Neuronal stem cell (in vitro differentiated cells): ENCODE measurements around the gene FLYWCH1.

Experiments
- DNase-seq: peaks from one replicate; pipeline ENCODE4 v3.0.0-alpha.2; 2013; ENCODE audit warnings: low spot score
- H2AFZ ChIP-seq: one replicate; pipeline ENCODE4 v1.6.1; 2013; ENCODE audit warnings: mild to moderate bottlenecking, low read length, inconsistent platforms
- H2AK5ac ChIP-seq: 2 replicates; pipeline ENCODE4 v1.6.1; 2013; ENCODE audit warnings: low read depth, mild to moderate bottlenecking, inconsistent platforms, low read length, moderate library complexity, mixed read lengths
- H2BK120ac ChIP-seq: 2 replicates; pipeline ENCODE4 v1.6.1; 2013; ENCODE audit warnings: low read depth, mild to moderate bottlenecking, inconsistent platforms, low read length, moderate library complexity, mixed read lengths
- H2BK12ac ChIP-seq: one replicate; pipeline ENCODE4 v1.6.1; 2013; ENCODE audit warnings: low read length, inconsistent platforms
- H2BK15ac ChIP-seq: 2 replicates; pipeline ENCODE4 v1.6.1; 2013; ENCODE audit warnings: mild to moderate bottlenecking, low read length, inconsistent platforms, mixed read lengths
- H2BK5ac ChIP-seq: one replicate; pipeline ENCODE4 v1.6.1; 2013; ENCODE audit warnings: inconsistent platforms, mild to moderate bottlenecking, low read length, moderate library complexity
- H3K14ac ChIP-seq: one replicate; pipeline ENCODE4 v1.6.1; 2013; ENCODE audit warnings: low read length, inconsistent platforms
- H3K18ac ChIP-seq: 2 replicates; pipeline ENCODE4 v1.6.1; 2013; ENCODE audit warnings: low read length, inconsistent platforms
- H3K23ac ChIP-seq: 2 replicates; pipeline ENCODE4 v1.6.1; 2013; ENCODE audit warnings: low read depth, mild to moderate bottlenecking, mixed read lengths, low read length, inconsistent platforms; ENCODE audit not compliant: poor library complexity
- H3K27ac ChIP-seq: replicated peaks from 3 replicates; pipeline ENCODE4 v1.5.1; 2013; ENCODE audit warnings: low read length, inconsistent platforms
- H3K27me3 ChIP-seq, 3 experiments: 2 replicates each; pipeline ENCODE4 v1.6.1; 2013; ENCODE audit warnings: low read length in 3 of 3, mild to moderate bottlenecking in 2 of 3, inconsistent platforms in 1 of 3, low read depth in 1 of 3, mixed read lengths in 1 of 3, moderate library complexity in 1 of 3; ENCODE audit not compliant: control insufficient read depth in 3 of 3, insufficient read depth in 3 of 3
- H3K36me3 ChIP-seq, 2 donors: replicated peaks in 1 of 2; 2 replicates each; pipeline ENCODE4 v1.6.1; 2013; ENCODE audit warnings: low read length in 2 of 2; ENCODE audit not compliant: control insufficient read depth in 2 of 2, insufficient read depth in 2 of 2
- H3K4ac ChIP-seq: 2 replicates; pipeline ENCODE4 v1.6.1; 2013; ENCODE audit warnings: inconsistent platforms, mild to moderate bottlenecking, low read length, moderate library complexity
- H3K4me1 ChIP-seq, 2 donors: 1 replicate in 1 of 2; 2 replicates in 1 of 2; pipeline ENCODE4 v1.6.1; 2013; ENCODE audit warnings: low read length in 2 of 2, low read depth in 1 of 2; ENCODE audit not compliant: control insufficient read depth in 2 of 2, insufficient read depth in 1 of 2
- H3K4me2 ChIP-seq: one replicate; pipeline ENCODE4 v1.6.1; 2013; ENCODE audit warnings: mild to moderate bottlenecking, low read length, inconsistent platforms; ENCODE audit not compliant: insufficient read depth, poor library complexity, severe bottlenecking
- H3K4me3 ChIP-seq, 2 donors: 2 replicates each; pipeline ENCODE4 v1.5.1; 2013; ENCODE audit warnings: low read length in 2 of 2, mild to moderate bottlenecking in 2 of 2, inconsistent platforms in 1 of 2, moderate library complexity in 1 of 2
- H3K79me1 ChIP-seq: one replicate; pipeline ENCODE4 v1.6.1; 2013; ENCODE audit warnings: low read depth, mild to moderate bottlenecking, inconsistent platforms, low read length, moderate library complexity
- H3K9ac ChIP-seq: one replicate; pipeline ENCODE4 v1.6.1; 2013; ENCODE audit warnings: mild to moderate bottlenecking, low read depth, low read length, inconsistent platforms; ENCODE audit not compliant: poor library complexity
- H3K9me3 ChIP-seq, 2 donors: replicated peaks in 1 of 2; 2 replicates each; pipeline versions ENCODE3 to v1.6.1; 2013; ENCODE audit warnings: low read length in 2 of 2, mild to moderate bottlenecking in 2 of 2, inconsistent platforms in 1 of 2, low read depth in 1 of 2, mixed read lengths in 1 of 2, moderate library complexity in 1 of 2; ENCODE audit not compliant: control insufficient read depth in 2 of 2, insufficient read depth in 1 of 2
- H4K8ac ChIP-seq: one replicate; pipeline ENCODE4 v1.6.1; 2013; ENCODE audit warnings: low read depth, mild to moderate bottlenecking, inconsistent platforms, low read length, moderate library complexity
- H4K91ac ChIP-seq: one replicate; pipeline ENCODE4 v1.6.1; 2013; ENCODE audit warnings: low read length, low read depth, mild to moderate bottlenecking, inconsistent platforms; ENCODE audit not compliant: poor library complexity
- WGBS, 2 donors: extraction: QIAGEN DNeasy Blood & Tissue Kit; methylation state at CpG; one replicate each; pipeline ENCODE4 v1.1.7; 2013; ENCODE audit warnings: missing lambda C conversion rate in 2 of 2, mixed read lengths in 1 of 2; ENCODE audit not compliant: insufficient read length in 2 of 2, insufficient replicate concordance in 1 of 2; ENCODE audit errors: extremely low coverage in 2 of 2; 5-methylcytosine and 5-hydroxymethylcytosine counted together

FLYWCH1 gene

DNA sequence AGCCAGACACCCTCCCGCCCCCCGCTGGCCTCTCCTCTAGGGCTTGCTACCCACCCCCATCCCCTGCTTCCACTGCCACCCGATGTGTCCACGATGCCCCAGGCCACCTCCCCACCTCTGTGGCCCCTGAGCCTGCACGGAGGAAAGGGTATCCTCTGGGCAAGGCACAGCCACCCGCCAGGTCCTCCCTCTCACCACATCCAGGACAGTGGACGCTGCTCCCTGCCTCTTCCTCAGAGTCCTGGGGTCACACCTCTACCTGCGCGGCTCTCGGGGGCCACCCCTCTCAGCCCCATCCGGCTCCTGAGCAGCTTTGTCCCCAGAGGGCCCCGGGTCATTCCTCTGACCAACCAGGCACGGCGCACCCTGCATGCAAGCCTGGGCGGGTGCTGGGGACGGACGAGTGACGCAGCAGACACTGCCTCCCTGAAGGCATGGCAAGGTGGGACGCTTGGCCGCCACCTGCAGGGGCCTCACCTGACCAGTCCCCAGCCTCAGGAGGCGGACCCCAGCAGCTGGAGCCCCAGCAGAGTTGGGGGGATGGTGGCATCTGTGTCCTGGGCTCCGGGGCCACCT, 24.8 kb downstream of the FLYWCH1 start:
- Histone ChIP-seq H2BK120ac (no peak overlapping the region), H2BK5ac (no peak overlapping the region), H3K79me1 (no peaks in the 10 kb centered on the region), H2BK15ac (no peak overlapping the region), H3K4me1 (no peaks in the 10 kb centered on the region), H3K4ac (no peak overlapping the region), H2BK12ac (no peak overlapping the region), H3K9me3 (no peaks in the 10 kb centered on the region), H3K4me2 (no peak overlapping the region), H4K8ac (no peak overlapping the region), H3K18ac (no peak overlapping the region), H2AFZ (no peak overlapping the region), H3K36me3 (peaks cover 5 to 62% of the 10 kb centered on the region in 2 donors), H3K9ac (no peak overlapping the region), H3K27me3 (no peaks in the 10 kb centered on the region), H3K27ac (no peak overlapping the region), H2AK5ac (no peak overlapping the region), H4K91ac (no peak overlapping the region), H3K4me3 (no peak overlapping the region), H3K14ac (no peak overlapping the region), H3K23ac (peak overlapping the region; percentile 55)
- no peak for DNase-seq
- WGBS, 2 donors, result no CpG with 5 or more reads among the region's 22 CpGs

DNA sequence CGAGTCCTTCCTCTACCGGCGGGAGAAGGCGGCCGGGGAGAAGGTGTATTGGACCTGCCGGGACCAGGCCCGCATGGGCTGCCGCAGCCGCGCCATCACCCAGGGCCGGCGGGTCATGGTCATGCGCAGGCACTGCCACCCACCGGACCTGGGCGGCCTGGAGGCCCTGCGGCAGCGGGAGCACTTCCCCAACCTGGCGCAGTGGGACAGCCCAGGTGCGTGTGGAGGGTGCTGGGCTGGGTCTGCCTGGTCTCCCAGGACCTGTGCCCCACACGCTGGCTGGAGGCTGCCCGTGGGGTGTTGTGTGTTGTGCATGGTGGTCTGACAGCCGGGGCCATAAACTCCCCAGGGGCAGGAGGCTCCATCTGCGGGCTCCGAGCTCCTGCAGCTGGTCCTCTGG, 25.4 kb downstream of the FLYWCH1 start:
- H3K9me3 ChIP-seq, result no peaks in the 10 kb centered on the region
- no peak overlapping the region for H3K27ac ChIP-seq
- H2AFZ ChIP-seq, result no peak overlapping the region
- H2BK12ac ChIP-seq, result no peak overlapping the region
- no peak overlapping the region for H3K4me2 ChIP-seq
- no peaks in the 10 kb centered on the region for H3K27me3 ChIP-seq
- WGBS, 2 donors, result no CpG with 5 or more reads among the region's 24 CpGs
- no peak overlapping the region for H3K18ac ChIP-seq
- H3K79me1 ChIP-seq, result no peaks in the 10 kb centered on the region
- peak overlapping the region; percentile 21 for H3K9ac ChIP-seq
- H3K4me1 ChIP-seq, result no peaks in the 10 kb centered on the region
- no peak overlapping the region for H4K8ac ChIP-seq
- H2BK120ac ChIP-seq, result no peak overlapping the region
- no peak overlapping the region for H2BK15ac ChIP-seq
- no peak overlapping the region for H3K23ac ChIP-seq
- H2AK5ac ChIP-seq, result no peak overlapping the region
- H3K4ac ChIP-seq, result no peak overlapping the region
- no peak for DNase-seq
- no peak overlapping the region for H3K4me3 ChIP-seq
- H3K14ac ChIP-seq, result no peak overlapping the region
- no peak overlapping the region for H4K91ac ChIP-seq
- no peak overlapping the region for H2BK5ac ChIP-seq
- peaks cover 5 to 64% of the 10 kb centered on the region in 2 donors for H3K36me3 ChIP-seq

DNA sequence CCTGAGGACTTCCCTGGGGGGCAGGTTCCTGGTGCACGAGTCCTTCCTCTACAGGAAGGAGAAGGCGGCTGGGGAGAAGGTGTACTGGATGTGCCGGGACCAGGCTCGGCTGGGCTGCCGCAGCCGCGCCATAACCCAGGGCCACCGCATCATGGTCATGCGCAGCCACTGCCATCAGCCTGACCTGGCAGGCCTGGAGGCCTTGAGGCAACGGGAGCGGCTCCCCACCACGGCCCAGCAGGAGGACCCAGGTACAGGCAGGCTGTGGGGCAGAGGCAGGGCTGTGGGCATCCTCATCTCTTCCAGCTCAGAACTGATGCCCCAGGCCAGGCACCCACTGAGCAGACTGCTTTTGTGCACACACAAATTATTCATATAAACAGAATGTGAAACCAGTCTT, 26.5 kb downstream of the FLYWCH1 start:
- H3K4me2 ChIP-seq, result no peak overlapping the region
- H4K8ac ChIP-seq, result no peak overlapping the region
- no peak overlapping the region for H2BK120ac ChIP-seq
- H3K18ac ChIP-seq, result no peak overlapping the region
- no peak overlapping the region for H4K91ac ChIP-seq
- no peak for DNase-seq
- H2BK5ac ChIP-seq, result no peak overlapping the region
- H3K27me3 ChIP-seq, result no peaks in the 10 kb centered on the region
- no peak overlapping the region for H2AFZ ChIP-seq
- H3K4ac ChIP-seq, result no peak overlapping the region
- H3K23ac ChIP-seq, result no peak overlapping the region
- H2AK5ac ChIP-seq, result no peak overlapping the region
- H3K27ac ChIP-seq, result no peak overlapping the region
- no peaks in the 10 kb centered on the region for H3K4me1 ChIP-seq
- peak overlapping the region; percentile 38 for H3K14ac ChIP-seq
- no peak overlapping the region for H2BK12ac ChIP-seq
- no peak overlapping the region for H3K4me3 ChIP-seq
- H3K36me3 ChIP-seq, result peaks cover 5 to 66% of the 10 kb centered on the region in 2 donors
- no peak overlapping the region for H3K9ac ChIP-seq
- H3K9me3 ChIP-seq, result no peaks in the 10 kb centered on the region
- WGBS, 2 donors, result no CpG with 5 or more reads among the region's 12 CpGs
- H3K79me1 ChIP-seq, result no peaks in the 10 kb centered on the region
- H2BK15ac ChIP-seq, result no peak overlapping the region

DNA sequence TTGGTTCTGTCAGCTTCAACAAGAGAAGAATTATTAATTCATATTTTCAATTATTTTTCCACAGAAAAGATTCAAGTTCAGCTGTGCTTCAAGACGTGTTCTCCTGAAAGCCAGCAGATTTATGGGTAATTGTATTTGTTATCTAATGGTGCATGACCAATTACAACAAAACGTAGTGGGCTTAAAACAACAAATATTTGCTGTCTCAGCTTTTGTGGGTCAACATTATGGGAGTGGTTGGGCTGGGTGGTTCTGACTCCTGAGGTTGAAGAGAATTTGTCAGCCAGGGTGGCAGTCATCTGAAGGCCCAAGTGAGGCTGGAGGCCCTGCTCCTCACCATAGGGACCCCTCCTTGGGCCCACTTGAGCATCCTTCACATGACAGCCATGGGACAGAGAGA, 28.2 kb downstream of the FLYWCH1 start:
- Histone ChIP-seq H3K9me3 (no peaks in the 10 kb centered on the region), H3K4me1 (no peaks in the 10 kb centered on the region), H3K4me3 (no peak overlapping the region), H3K4ac (no peak overlapping the region), H2BK5ac (no peak overlapping the region), H3K79me1 (no peaks in the 10 kb centered on the region), H2AK5ac (no peak overlapping the region), H4K8ac (no peak overlapping the region), H4K91ac (no peak overlapping the region), H3K27me3 (no peaks in the 10 kb centered on the region), H3K18ac (no peak overlapping the region), H3K4me2 (no peak overlapping the region), H3K36me3 (peaks cover 2 to 65% of the 10 kb centered on the region in 2 donors), H2AFZ (no peak overlapping the region), H2BK120ac (no peak overlapping the region), H2BK12ac (no peak overlapping the region), H3K23ac (no peak overlapping the region), H2BK15ac (no peak overlapping the region), H3K14ac (no peak overlapping the region), H3K27ac (no peak overlapping the region), H3K9ac (no peak overlapping the region)
- WGBS, 2 donors, result no CpG with 5 or more reads among the region's 2 CpGs
- DNase-seq, result no peak
